ENCODE results near the gene ADIPOQ.
A peak's percentile ranks its signal among the peaks of the same experiment; 100 is the strongest.

DNA sequence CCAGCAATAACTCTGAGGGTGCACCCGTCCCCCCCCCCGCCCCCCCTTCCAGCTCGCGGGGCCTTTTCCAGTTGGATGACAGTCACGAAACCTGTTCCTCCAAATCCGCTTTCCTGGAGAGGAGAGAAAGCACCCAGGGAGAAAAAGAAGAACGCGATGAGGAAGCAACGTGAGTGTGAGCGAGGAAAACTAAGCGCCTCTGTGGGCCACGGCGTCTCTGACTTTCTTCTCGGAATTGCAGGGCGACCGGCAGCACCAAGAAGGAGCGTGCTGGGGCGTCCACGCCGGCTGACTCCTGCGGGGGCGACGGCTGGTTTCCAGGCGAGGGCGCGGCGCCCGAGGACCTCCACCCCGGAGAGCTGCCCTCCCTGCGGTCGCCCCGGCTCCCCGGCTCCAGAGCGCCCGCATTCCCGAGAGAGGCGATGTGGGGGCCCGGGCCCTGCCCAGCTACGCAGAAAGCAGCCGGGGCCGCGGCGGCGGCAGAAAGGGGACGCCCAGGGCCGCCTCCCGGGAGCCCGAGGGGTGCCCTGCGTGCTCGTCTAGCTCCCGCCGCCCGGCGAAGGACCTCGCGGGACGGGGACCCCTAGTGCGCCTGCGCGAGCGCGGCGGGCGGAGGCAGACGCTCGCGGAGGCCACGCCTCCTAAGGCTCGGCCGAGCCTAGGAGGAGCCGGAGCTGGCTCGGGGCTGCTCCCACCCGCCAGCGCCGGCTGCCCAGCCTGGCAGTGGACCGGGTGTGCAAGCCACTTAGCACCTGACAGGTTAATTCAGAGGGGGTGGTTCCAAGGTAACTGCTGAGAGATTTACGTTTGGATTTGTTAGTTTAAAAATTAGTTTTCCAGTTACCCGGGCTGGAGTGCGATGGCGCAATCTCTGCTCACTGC, 15.3 kb upstream of the ADIPOQ start:
- TF ChIP-seq ZNF677 (tag by site-specific recombination; IDR thresholded peaks at IDR 0.05), result no peak
- TF ChIP-seq ZNF510 (tag by site-specific recombination; IDR thresholded peaks at IDR 0.05; ENCODE audit: insufficient replicate concordance), result no peak
- TF ChIP-seq ZBTB8A (tag by site-specific recombination; IDR thresholded peaks at IDR 0.05), result peak; percentile 91
- TF ChIP-seq CTCF (tag by site-specific recombination; IDR thresholded peaks at IDR 0.05), result no peak
- TF ChIP-seq TRIM28 (IDR thresholded peaks at IDR 0.05; ENCODE audit: borderline replicate concordance, low read length), result no peak
- TF ChIP-seq, protein P1, sequence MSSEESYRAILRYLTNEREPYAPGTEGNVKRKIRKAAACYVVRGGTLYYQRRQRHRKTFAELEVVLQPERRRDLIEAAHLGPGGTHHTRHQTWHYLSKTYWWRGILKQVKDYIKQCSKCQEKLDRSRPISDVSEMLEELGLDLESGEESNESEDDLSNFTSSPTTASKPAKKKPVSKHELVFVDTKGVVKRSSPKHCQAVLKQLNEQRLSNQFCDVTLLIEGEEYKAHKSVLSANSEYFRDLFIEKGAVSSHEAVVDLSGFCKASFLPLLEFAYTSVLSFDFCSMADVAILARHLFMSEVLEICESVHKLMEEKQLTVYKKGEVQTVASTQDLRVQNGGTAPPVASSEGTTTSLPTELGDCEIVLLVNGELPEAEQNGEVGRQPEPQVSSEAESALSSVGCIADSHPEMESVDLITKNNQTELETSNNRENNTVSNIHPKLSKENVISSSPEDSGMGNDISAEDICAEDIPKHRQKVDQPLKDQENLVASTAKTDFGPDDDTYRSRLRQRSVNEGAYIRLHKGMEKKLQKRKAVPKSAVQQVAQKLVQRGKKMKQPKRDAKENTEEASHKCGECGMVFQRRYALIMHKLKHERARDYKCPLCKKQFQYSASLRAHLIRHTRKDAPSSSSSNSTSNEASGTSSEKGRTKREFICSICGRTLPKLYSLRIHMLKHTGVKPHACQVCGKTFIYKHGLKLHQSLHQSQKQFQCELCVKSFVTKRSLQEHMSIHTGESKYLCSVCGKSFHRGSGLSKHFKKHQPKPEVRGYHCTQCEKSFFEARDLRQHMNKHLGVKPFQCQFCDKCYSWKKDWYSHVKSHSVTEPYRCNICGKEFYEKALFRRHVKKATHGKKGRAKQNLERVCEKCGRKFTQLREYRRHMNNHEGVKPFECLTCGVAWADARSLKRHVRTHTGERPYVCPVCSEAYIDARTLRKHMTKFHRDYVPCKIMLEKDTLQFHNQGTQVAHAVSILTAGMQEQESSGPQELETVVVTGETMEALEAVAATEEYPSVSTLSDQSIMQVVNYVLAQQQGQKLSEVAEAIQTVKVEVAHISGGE (tag by site-specific recombination; conservative IDR thresholded peaks at IDR 0.05; ENCODE audit: low read depth), result no peak
- TF ChIP-seq ZNF239 (tag by site-specific recombination; IDR thresholded peaks at IDR 0.05), result no peak
- TF ChIP-seq ZNF561 (tag by site-specific recombination; IDR thresholded peaks at IDR 0.05; ENCODE audit: borderline replicate concordance), result 0 out of 2 replicates have a peak, but pooled peaks have one; percentile 39

All from HEK293 (cell line).